ENCODE measurements around the gene GREB1L. TPM values are rescaled to one million over a fixed set of nuclear protein-coding genes. Genes with fewer than 3 reads are reported as not detected.

Gene GREB1L
- total and polyA plus RNA-seq, 2 donors (not counting 1 experiment from before 2014, with no cell fraction given), result not detected

GRCh38 chr18:21483051-21483450 is 241.0 kb downstream of the GREB1L start:
- 80% methylated on average over 1 of the region's 5 CpGs for WGBS (ENCODE audit: insufficient coverage)
- Mint-ChIP-seq H3K4me1 (no peaks in the 10 kb centered on the region), H3K27ac (no peak overlapping the region), H3K27me3 (peaks cover 13% of the 10 kb centered on the region), H3K4me3 (no peak overlapping the region), H3K9me3 (ENCODE audit: insufficient read depth) (no peaks in the 10 kb centered on the region)
- Histone ChIP-seq H4K20me1 (ENCODE audit: control insufficient read depth, insufficient read depth, low read length, poor library complexity, severe bottlenecking) (no peaks in the 10 kb centered on the region), H3K79me2 (ENCODE audit: control insufficient read depth, insufficient read depth, low read length) (no peaks in the 10 kb centered on the region), H3K4me1 (ENCODE audit: control insufficient read depth in 2 of 2, insufficient read depth in 2 of 2, low read length in 2 of 2) (no peaks in the 10 kb centered on the region), H3K27ac (ENCODE audit: low read length in 2 of 2) (no peak overlapping the region), H3K9ac (ENCODE audit: low read length) (no peak overlapping the region), H2AFZ (ENCODE audit: insufficient read depth, low read depth, low read length, poor library complexity, severe bottlenecking) (no peak overlapping the region), H3K4me3 (ENCODE audit: control extremely low read depth in 1 of 5, extremely low read depth in 1 of 5, insufficient read depth in 1 of 5, low read depth in 2 of 5, low read length in 4 of 5) (no peak overlapping the region), H3K36me3 (replicated peaks in 1 of 2; ENCODE audit: control extremely low read depth in 1 of 2, control insufficient read depth in 1 of 2, extremely low read depth in 1 of 2, insufficient read depth in 2 of 2, low read length in 1 of 2) (no peaks in the 10 kb centered on the region), H3K4me2 (replicated peaks; ENCODE audit: low read depth, low read length, poor library complexity, severe bottlenecking) (no peak overlapping the region), H3K9me3 (ENCODE audit: control extremely low read depth in 1 of 3, control insufficient read depth in 2 of 3, insufficient read depth in 1 of 3, low read length in 2 of 3) (no peaks in the 10 kb centered on the region), H3K27me3 (replicated peaks in 1 of 4; ENCODE audit: control extremely low read depth in 1 of 4, control insufficient read depth in 3 of 4, insufficient read depth in 4 of 4, low read length in 3 of 4) (peaks cover 0 to 3% (median 0%) of the 10 kb centered on the region in 4 experiments)
- ChIA-PET CTCF (interaction anchor here (0.6 kb wide), 1 partner anchor 41 kb away, joined by 4 read pairs; no protein-coding TSS in a partner anchor), POLR2A (no interaction called here)
- TF ChIP-seq CTCF (IDR thresholded peaks at IDR 0.05), result no peak
- TF ChIP-seq EZH2 (IDR thresholded peaks at IDR 0.05; ENCODE audit: borderline replicate concordance, insufficient read depth, low read depth, low read length, poor library complexity, severe bottlenecking), result no peak
- DNase-seq (no peak), ATAC-seq (ENCODE audit: low read depth) (no peak)
- intact Hi-C loops (cut with micrococcal nuclease), result no loop called here

- ATAC-seq (ENCODE audit: low read depth) (no peak), DNase-seq (no peak)
- POLR2A ChIA-PET, result no interaction called here
- no peak overlapping the region for H3K4me3 ChIP-seq (ENCODE audit: control extremely low read depth in 1 of 5, extremely low read depth in 1 of 5, insufficient read depth in 1 of 5, low read depth in 2 of 5, low read length in 4 of 5)
- H3K9me3 ChIP-seq (ENCODE audit: control extremely low read depth in 1 of 3, control insufficient read depth in 2 of 3, insufficient read depth in 1 of 3, low read length in 2 of 3), result no peaks in the 10 kb centered on the region
- peaks cover 12% of the 10 kb centered on the region for H3K27me3 Mint-ChIP-seq
- H3K9ac ChIP-seq (ENCODE audit: low read length), result no peak overlapping the region
- no peaks in the 10 kb centered on the region for H3K79me2 ChIP-seq (ENCODE audit: control insufficient read depth, insufficient read depth, low read length)
- CTCF ChIA-PET, result interaction anchor here (0.6 kb wide), 1 partner anchor 145 kb away, joined by 3 read pairs; no protein-coding TSS in a partner anchor
- no peak overlapping the region for H3K4me3 Mint-ChIP-seq
- no peak overlapping the region for H3K4me2 ChIP-seq (replicated peaks; ENCODE audit: low read depth, low read length, poor library complexity, severe bottlenecking)
- no peaks in the 10 kb centered on the region for H4K20me1 ChIP-seq (ENCODE audit: control insufficient read depth, insufficient read depth, low read length, poor library complexity, severe bottlenecking)
- intact Hi-C loops (cut with micrococcal nuclease), result loop anchor here (5.0 kb wide), 1 partner anchor 1217 kb away; no protein-coding TSS in a partner anchor
- no peak overlapping the region for H2AFZ ChIP-seq (ENCODE audit: insufficient read depth, low read depth, low read length, poor library complexity, severe bottlenecking)
- no peaks in the 10 kb centered on the region for H3K4me1 ChIP-seq (ENCODE audit: control insufficient read depth in 2 of 2, insufficient read depth in 2 of 2, low read length in 2 of 2)
- no peaks in the 10 kb centered on the region for H3K9me3 Mint-ChIP-seq (ENCODE audit: insufficient read depth)
- no peaks in the 10 kb centered on the region for H3K4me1 Mint-ChIP-seq
- H3K27me3 ChIP-seq (replicated peaks in 1 of 4; ENCODE audit: control extremely low read depth in 1 of 4, control insufficient read depth in 3 of 4, insufficient read depth in 4 of 4, low read length in 3 of 4), result no peaks in the 10 kb centered on the region
- WGBS (ENCODE audit: insufficient coverage), result 88% methylated on average over 2 of the region's 7 CpGs
- TF ChIP-seq EZH2 (IDR thresholded peaks at IDR 0.05; ENCODE audit: borderline replicate concordance, insufficient read depth, low read depth, low read length, poor library complexity, severe bottlenecking) (no peak), CTCF (IDR thresholded peaks at IDR 0.05) (no peak)
- no peak overlapping the region for H3K27ac Mint-ChIP-seq
- no peak overlapping the region for H3K27ac ChIP-seq (ENCODE audit: low read length in 2 of 2)
- H3K36me3 ChIP-seq (replicated peaks in 1 of 2; ENCODE audit: control extremely low read depth in 1 of 2, control insufficient read depth in 1 of 2, extremely low read depth in 1 of 2, insufficient read depth in 2 of 2, low read length in 1 of 2), result no peaks in the 10 kb centered on the region
Observed at GRCh38 chr18:21484851-21485636, 243.0 kb downstream of the GREB1L start.

Measured in B cell (primary cell).